Inflammatory macrophage treated with lipopolysaccharide for 1 hour (primary cell): Measurements from ENCODE around the gene TEX2.
"Not testable (repeated sequence)": the region's sequence is repeated elsewhere in the genome, so short reads cannot be mapped to it uniquely, and the experiment has no call there.

Source experiments
- DNase-seq, 2 donors: peaks; one replicate each; pipeline ENCODE4 v3.0.0-alpha.2; 2020 to 2022

TEX2 gene

GRCh38 chr17:64212122-64212521 lies 50.9 kb downstream of the TEX2 start:
- DNase-seq = no peak

GRCh38 chr17:64209983-64210382 lies 53.1 kb downstream of the TEX2 start:
- no peak for DNase-seq

- DNase-seq = no peak
Observed at GRCh38 chr17:64209356-64209941, 53.6 kb downstream of the TEX2 start.

- not testable (repeated sequence) for DNase-seq
Observed at GRCh38 chr17:64208656-64209055, 54.4 kb downstream of the TEX2 start.

- no peak for DNase-seq
Observed at GRCh38 chr17:64205804-64206203, 57.3 kb downstream of the TEX2 start.

- no peak for DNase-seq
Observed at GRCh38 chr17:64203630-64204029, 59.4 kb downstream of the TEX2 start.

GRCh38 chr17:64202683-64203344 lies 60.2 kb downstream of the TEX2 start:
- peak; percentile 37 to 64 for DNase-seq

- DNase-seq = no peak
Observed at GRCh38 chr17:64200080-64201032, 62.7 kb downstream of the TEX2 start.

- no peak for DNase-seq
Observed at GRCh38 chr17:64198331-64199090, 64.5 kb downstream of the TEX2 start.

- DNase-seq = peak in 1 of 2 donors; percentile 44
Observed at GRCh38 chr17:64196601-64197000, 66.5 kb downstream of the TEX2 start.

GRCh38 chr17:64193561-64193960 lies 69.5 kb downstream of the TEX2 start:
- DNase-seq = no peak

GRCh38 chr17:64192589-64192988 lies 70.5 kb downstream of the TEX2 start:
- peak in 1 of 2 donors; percentile 70 for DNase-seq

- no peak for DNase-seq
Observed at GRCh38 chr17:64190472-64190871, 72.6 kb downstream of the TEX2 start.

GRCh38 chr17:64188088-64188487 lies 75.0 kb downstream of the TEX2 start:
- DNase-seq = no peak

GRCh38 chr17:64187093-64187895 lies 75.8 kb downstream of the TEX2 start:
- no peak for DNase-seq

- no peak for DNase-seq
Observed at GRCh38 chr17:64186171-64187092, 76.6 kb downstream of the TEX2 start.

GRCh38 chr17:64185557-64185956 lies 77.5 kb downstream of the TEX2 start:
- DNase-seq = peak in 1 of 2 donors; percentile 74

GRCh38 chr17:64185101-64185500 lies 78.0 kb downstream of the TEX2 start:
- DNase-seq = no peak

- peak; percentile 54 to 77 for DNase-seq
Observed at GRCh38 chr17:64183815-64184214, 79.2 kb downstream of the TEX2 start.

- no peak for DNase-seq
Observed at GRCh38 chr17:64182325-64183012, 80.6 kb downstream of the TEX2 start.
